Measurements from ENCODE around the gene MRPL53. TPM values are rescaled to one million over a fixed set of nuclear protein-coding genes. Genes with fewer than 3 reads are reported as not detected.

MRPL53 gene
- total and polyA plus RNA-seq, 2 of the 13 experiments (the other 11 are each of a cell fraction or from before 2014, with no cell fraction given) = 34.3 to 51.9 TPM

DNA sequence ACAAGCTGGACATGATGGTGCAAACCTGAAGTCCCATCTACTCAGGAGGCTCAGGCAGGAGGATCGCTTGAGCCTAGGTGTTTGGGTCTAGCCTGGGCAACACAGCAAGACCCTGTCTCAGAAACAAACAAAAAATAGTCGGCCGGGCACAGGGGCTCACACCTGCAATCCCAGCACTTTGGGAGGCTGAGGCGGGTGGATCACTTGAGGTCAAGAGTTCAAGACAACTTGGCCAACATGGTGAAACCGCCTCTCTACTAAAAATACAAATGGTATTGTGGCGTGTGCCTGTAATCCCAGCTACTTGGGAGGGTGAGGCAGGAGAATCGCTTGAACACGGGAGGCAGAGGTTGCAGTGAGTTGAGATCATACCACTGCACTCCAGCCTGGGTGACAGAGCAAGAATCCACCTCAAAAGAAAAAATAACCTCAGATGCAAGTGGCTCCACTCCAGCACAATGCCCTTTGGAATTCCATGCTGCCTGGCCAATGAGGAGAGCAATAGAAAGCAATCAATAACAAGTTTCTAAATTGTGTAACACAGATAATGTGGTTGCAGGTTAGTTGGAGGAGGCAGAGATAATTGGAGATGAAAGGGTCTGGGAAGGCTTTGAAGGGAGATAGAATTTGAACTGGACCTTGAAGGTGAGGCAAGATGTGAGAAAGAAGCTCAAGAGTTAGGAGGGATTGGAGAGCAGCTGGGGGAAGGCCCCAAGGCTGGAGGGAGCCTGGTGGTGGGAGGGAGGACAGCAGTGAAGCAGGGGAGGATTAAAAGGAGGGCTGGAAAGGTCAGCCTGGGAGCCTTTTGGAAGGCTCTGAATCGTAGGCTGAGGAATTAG, 16.4 kb upstream of the MRPL53 start (continued):
- TF ChIP-seq ZNF326 (CRISPR knock-in tag; IDR thresholded peaks at IDR 0.05; ENCODE audit: borderline replicate concordance) (no peak), ASH2L (IDR thresholded peaks at IDR 0.05; ENCODE audit: insufficient read length, low read depth, low read length) (peak; percentile 69), REPIN1 (CRISPR knock-in tag; IDR thresholded peaks at IDR 0.05; ENCODE audit: borderline replicate concordance, low read depth) (peak; percentile 99), PITX1 (CRISPR knock-in tag; IDR thresholded peaks at IDR 0.05) (peak; percentile 85), ZNF205 (CRISPR knock-in tag; IDR thresholded peaks at IDR 0.05) (peak; percentile 79; the same call in 1 of the 2 replicates), CBX1 (IDR thresholded peaks at IDR 0.05; ENCODE audit: low read depth) (no peak), JDP2 (CRISPR knock-in tag; IDR thresholded peaks at IDR 0.05; ENCODE audit: borderline replicate concordance) (peak; percentile 81; the same call in 1 of the 2 replicates), RFX1 (IDR thresholded peaks at IDR 0.05) (no peak), SNAI1 (CRISPR knock-in tag; IDR thresholded peaks at IDR 0.05; ENCODE audit: borderline replicate concordance) (no peak), SKI (IDR thresholded peaks at IDR 0.05; ENCODE audit: partially characterized antibody) (peak; percentile 72)
- TF ChIP-seq, protein P1, sequence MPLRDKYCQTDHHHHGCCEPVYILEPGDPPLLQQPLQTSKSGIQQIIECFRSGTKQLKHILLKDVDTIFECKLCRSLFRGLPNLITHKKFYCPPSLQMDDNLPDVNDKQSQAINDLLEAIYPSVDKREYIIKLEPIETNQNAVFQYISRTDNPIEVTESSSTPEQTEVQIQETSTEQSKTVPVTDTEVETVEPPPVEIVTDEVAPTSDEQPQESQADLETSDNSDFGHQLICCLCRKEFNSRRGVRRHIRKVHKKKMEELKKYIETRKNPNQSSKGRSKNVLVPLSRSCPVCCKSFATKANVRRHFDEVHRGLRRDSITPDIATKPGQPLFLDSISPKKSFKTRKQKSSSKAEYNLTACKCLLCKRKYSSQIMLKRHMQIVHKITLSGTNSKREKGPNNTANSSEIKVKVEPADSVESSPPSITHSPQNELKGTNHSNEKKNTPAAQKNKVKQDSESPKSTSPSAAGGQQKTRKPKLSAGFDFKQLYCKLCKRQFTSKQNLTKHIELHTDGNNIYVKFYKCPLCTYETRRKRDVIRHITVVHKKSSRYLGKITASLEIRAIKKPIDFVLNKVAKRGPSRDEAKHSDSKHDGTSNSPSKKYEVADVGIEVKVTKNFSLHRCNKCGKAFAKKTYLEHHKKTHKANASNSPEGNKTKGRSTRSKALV (CRISPR knock-in tag; IDR thresholded peaks at IDR 0.05) = no peak
- TF ChIP-seq, protein P2, sequence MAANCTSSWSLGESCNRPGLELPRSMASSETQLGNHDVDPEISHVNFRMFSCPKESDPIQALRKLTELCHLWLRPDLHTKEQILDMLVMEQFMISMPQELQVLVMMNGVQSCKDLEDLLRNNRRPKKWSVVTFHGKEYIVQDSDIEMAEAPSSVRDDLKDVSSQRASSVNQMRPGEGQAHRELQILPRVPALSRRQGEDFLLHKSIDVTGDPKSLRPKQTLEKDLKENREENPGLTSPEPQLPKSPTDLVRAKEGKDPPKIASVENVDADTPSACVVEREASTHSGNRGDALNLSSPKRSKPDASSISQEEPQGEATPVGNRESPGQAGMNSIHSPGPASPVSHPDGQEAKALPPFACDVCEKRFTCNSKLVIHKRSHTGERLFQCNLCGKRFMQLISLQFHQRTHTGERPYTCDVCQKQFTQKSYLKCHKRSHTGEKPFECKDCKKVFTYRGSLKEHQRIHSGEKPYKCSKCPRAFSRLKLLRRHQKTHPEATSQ (CRISPR knock-in tag; IDR thresholded peaks at IDR 0.05; ENCODE audit: borderline replicate concordance) = no peak
- TF ChIP-seq, protein P3, sequence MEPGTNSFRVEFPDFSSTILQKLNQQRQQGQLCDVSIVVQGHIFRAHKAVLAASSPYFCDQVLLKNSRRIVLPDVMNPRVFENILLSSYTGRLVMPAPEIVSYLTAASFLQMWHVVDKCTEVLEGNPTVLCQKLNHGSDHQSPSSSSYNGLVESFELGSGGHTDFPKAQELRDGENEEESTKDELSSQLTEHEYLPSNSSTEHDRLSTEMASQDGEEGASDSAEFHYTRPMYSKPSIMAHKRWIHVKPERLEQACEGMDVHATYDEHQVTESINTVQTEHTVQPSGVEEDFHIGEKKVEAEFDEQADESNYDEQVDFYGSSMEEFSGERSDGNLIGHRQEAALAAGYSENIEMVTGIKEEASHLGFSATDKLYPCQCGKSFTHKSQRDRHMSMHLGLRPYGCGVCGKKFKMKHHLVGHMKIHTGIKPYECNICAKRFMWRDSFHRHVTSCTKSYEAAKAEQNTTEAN (CRISPR knock-in tag; conservative IDR thresholded peaks at IDR 0.05) = no peak
- TF ChIP-seq, protein P4, sequence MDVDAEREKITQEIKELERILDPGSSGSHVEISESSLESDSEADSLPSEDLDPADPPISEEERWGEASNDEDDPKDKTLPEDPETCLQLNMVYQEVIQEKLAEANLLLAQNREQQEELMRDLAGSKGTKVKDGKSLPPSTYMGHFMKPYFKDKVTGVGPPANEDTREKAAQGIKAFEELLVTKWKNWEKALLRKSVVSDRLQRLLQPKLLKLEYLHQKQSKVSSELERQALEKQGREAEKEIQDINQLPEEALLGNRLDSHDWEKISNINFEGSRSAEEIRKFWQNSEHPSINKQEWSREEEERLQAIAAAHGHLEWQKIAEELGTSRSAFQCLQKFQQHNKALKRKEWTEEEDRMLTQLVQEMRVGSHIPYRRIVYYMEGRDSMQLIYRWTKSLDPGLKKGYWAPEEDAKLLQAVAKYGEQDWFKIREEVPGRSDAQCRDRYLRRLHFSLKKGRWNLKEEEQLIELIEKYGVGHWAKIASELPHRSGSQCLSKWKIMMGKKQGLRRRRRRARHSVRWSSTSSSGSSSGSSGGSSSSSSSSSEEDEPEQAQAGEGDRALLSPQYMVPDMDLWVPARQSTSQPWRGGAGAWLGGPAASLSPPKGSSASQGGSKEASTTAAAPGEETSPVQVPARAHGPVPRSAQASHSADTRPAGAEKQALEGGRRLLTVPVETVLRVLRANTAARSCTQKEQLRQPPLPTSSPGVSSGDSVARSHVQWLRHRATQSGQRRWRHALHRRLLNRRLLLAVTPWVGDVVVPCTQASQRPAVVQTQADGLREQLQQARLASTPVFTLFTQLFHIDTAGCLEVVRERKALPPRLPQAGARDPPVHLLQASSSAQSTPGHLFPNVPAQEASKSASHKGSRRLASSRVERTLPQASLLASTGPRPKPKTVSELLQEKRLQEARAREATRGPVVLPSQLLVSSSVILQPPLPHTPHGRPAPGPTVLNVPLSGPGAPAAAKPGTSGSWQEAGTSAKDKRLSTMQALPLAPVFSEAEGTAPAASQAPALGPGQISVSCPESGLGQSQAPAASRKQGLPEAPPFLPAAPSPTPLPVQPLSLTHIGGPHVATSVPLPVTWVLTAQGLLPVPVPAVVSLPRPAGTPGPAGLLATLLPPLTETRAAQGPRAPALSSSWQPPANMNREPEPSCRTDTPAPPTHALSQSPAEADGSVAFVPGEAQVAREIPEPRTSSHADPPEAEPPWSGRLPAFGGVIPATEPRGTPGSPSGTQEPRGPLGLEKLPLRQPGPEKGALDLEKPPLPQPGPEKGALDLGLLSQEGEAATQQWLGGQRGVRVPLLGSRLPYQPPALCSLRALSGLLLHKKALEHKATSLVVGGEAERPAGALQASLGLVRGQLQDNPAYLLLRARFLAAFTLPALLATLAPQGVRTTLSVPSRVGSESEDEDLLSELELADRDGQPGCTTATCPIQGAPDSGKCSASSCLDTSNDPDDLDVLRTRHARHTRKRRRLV (CRISPR knock-in tag; IDR thresholded peaks at IDR 0.05) = no peak
- TF ChIP-seq, protein P5, sequence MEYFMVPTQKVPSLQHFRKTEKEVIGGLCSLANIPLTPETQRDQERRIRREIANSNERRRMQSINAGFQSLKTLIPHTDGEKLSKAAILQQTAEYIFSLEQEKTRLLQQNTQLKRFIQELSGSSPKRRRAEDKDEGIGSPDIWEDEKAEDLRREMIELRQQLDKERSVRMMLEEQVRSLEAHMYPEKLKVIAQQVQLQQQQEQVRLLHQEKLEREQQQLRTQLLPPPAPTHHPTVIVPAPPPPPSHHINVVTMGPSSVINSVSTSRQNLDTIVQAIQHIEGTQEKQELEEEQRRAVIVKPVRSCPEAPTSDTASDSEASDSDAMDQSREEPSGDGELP (IDR thresholded peaks at IDR 0.05; ENCODE audit: borderline replicate concordance, low read depth) = no peak; the same call in 1 of the 2 replicates
- TF ChIP-seq, protein P6, sequence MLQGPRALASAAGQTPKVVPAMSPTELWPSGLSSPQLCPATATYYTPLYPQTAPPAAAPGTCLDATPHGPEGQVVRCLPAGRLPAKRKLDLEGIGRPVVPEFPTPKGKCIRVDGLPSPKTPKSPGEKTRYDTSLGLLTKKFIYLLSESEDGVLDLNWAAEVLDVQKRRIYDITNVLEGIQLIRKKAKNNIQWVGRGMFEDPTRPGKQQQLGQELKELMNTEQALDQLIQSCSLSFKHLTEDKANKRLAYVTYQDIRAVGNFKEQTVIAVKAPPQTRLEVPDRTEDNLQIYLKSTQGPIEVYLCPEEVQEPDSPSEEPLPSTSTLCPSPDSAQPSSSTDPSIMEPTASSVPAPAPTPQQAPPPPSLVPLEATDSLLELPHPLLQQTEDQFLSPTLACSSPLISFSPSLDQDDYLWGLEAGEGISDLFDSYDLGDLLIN (CRISPR knock-in tag; IDR thresholded peaks at IDR 0.05; ENCODE audit: borderline replicate concordance) = no peak

Data from HepG2 (cell line).